OCI-LY1 (cell line): ENCODE data around the gene LRRC59.

Experiments used
- H2AFZ ChIP-seq: fragments of 200-600 bp; sonication (generic), shearing (Covaris generic); 2 replicates; pipeline ENCODE4 v1.6.0; 2014; ENCODE audit warnings: antibody characterized with exemption, mild to moderate bottlenecking, low read length
- H3F3A ChIP-seq: fragments of 200-600 bp; sonication (generic), shearing (Covaris generic); 2 replicates; pipeline ENCODE4 v1.6.0; 2014; ENCODE audit warnings: mild to moderate bottlenecking, antibody characterized with exemption, low read length, moderate library complexity; ENCODE audit not compliant: insufficient read depth
- H3K27ac ChIP-seq: fragments of 200-600 bp; sonication (generic); 2 replicates; pipeline ENCODE4 v1.5.1; 2014; ENCODE audit warnings: low read length, mixed run types, mild to moderate bottlenecking, low read depth; ENCODE audit not compliant: poor library complexity, severe bottlenecking
- H3K27me3 ChIP-seq: fragments of 200-600 bp; sonication (generic); 2 replicates; pipeline ENCODE4 v1.6.0; 2014; ENCODE audit warnings: antibody characterized with exemption, mild to moderate bottlenecking, low read length, moderate library complexity; ENCODE audit not compliant: insufficient read depth
- H3K36me3 ChIP-seq: fragments of 200-600 bp; sonication (generic); 2 replicates; pipeline ENCODE4 v1.6.1; 2014; ENCODE audit warnings: mild to moderate bottlenecking, antibody characterized with exemption, low read length, moderate library complexity, mixed read lengths; ENCODE audit not compliant: insufficient read depth
- H3K4me1 ChIP-seq: fragments of 200-600 bp; sonication (generic); 2 replicates; pipeline ENCODE4 v1.5.1; 2014; ENCODE audit warnings: mild to moderate bottlenecking, low read length, moderate library complexity; ENCODE audit not compliant: insufficient read depth, severe bottlenecking
- H3K4me2 ChIP-seq: fragments of 200-600 bp; sonication (generic), shearing (Covaris generic); 2 replicates; pipeline ENCODE4 v1.6.1; 2014; ENCODE audit warnings: low read length
- H3K4me3 ChIP-seq: fragments of 200-600 bp; sonication (generic); 2 replicates; pipeline ENCODE4 v1.5.1; 2014; ENCODE audit warnings: low read length, low read depth, mild to moderate bottlenecking, mixed read lengths; ENCODE audit not compliant: poor library complexity, severe bottlenecking
- H3K79me2 ChIP-seq: fragments of 200-600 bp; shearing (Covaris generic); 2 replicates; pipeline ENCODE4 v1.6.1; 2016; ENCODE audit warnings: mixed run types, low read length, mixed read lengths; ENCODE audit not compliant: insufficient read depth
- H3K9ac ChIP-seq: fragments of 200-600 bp; sonication (generic), shearing (Covaris generic); 2 replicates; pipeline ENCODE4 v1.6.1; 2014; ENCODE audit warnings: mild to moderate bottlenecking, low read length, mixed read lengths
- H3K9me2 ChIP-seq: fragments of 200-600 bp; sonication (generic), shearing (Covaris generic); 2 replicates; pipeline ENCODE4 v1.6.1; 2014; ENCODE audit warnings: low read depth, mild to moderate bottlenecking, low read length, mixed read lengths
- H3K9me3 ChIP-seq: fragments of 200-600 bp; shearing (Covaris generic); 2 replicates; pipeline ENCODE4 v1.6.1; 2014; ENCODE audit warnings: low read length, mixed read lengths
- H4K20me1 ChIP-seq: fragments of 200-600 bp; sonication (generic), shearing (Covaris generic); 2 replicates; pipeline ENCODE4 v1.6.0; 2016; ENCODE audit warnings: mild to moderate bottlenecking, low read length; ENCODE audit not compliant: insufficient read depth
- CTCF ChIP-seq: fragments of 200-600 bp; sonication (generic), shearing (Covaris generic); IDR thresholded peaks from 2 replicates; pipeline ENCODE4 v1.5.1; 2017; ENCODE audit warnings: mild to moderate bottlenecking, antibody characterized with exemption, low read length, moderate library complexity, mixed read lengths
- EZH2 ChIP-seq: fragments of 200-600 bp; sonication (generic), shearing (Covaris generic); IDR thresholded peaks from 2 replicates; pipeline ENCODE4 v1.8.0; 2017; ENCODE audit warnings: borderline replicate concordance, mixed run types, mild to moderate bottlenecking, antibody characterized with exemption, low read length, moderate library complexity, mixed read lengths

LRRC59 gene

DNA sequence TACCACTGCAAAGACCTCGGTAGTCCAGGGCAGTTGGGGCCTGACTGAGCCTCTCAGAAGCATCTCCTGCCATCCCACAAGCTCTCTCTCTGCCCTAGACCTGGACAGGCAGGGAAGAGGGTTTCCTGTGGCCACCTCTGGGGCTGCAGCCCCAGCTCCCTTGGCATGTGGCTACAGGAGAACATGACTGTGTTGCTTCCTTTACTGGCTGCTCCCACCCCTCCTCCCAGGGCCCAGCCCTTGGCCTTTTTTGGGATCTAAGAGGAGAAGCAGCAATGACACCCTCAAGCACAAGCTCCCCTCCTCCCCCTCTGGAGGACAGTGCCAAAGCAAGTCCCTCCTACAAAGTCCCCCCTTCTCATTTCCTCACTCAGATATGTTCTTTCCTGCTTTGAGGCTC lies 29.9 kb downstream of the LRRC59 start:
- no peak overlapping the region for H3K4me3 ChIP-seq
- H3K4me1 ChIP-seq: peaks cover 14% of the 10 kb centered on the region
- no peaks in the 10 kb centered on the region for H3F3A ChIP-seq
- H3K79me2 ChIP-seq: peaks cover 10% of the 10 kb centered on the region
- H3K27me3 ChIP-seq: no peaks in the 10 kb centered on the region
- H3K36me3 ChIP-seq: peaks cover 51% of the 10 kb centered on the region
- H3K9me3 ChIP-seq: no peaks in the 10 kb centered on the region
- no peaks in the 10 kb centered on the region for H3K9me2 ChIP-seq
- H3K27ac ChIP-seq: no peak overlapping the region
- TF ChIP-seq CTCF: no peak
- no peak for TF ChIP-seq EZH2
- H4K20me1 ChIP-seq: no peaks in the 10 kb centered on the region
- H2AFZ ChIP-seq: no peak overlapping the region
- H3K9ac ChIP-seq: no peak overlapping the region
- H3K4me2 ChIP-seq: no peak overlapping the region

GRCh38 chr17:50365649-50366393 lies 31.5 kb downstream of the LRRC59 start:
- H3K9ac ChIP-seq: no peak overlapping the region
- no peaks in the 10 kb centered on the region for H3K9me2 ChIP-seq
- H3K9me3 ChIP-seq: no peaks in the 10 kb centered on the region
- H3K4me2 ChIP-seq: no peak overlapping the region
- H4K20me1 ChIP-seq: no peaks in the 10 kb centered on the region
- H3K4me3 ChIP-seq: no peak overlapping the region
- no peak overlapping the region for H2AFZ ChIP-seq
- H3K4me1 ChIP-seq: peaks cover 6% of the 10 kb centered on the region
- TF ChIP-seq EZH2: no peak
- TF ChIP-seq CTCF: no peak
- H3K36me3 ChIP-seq: peaks cover 52% of the 10 kb centered on the region
- no peaks in the 10 kb centered on the region for H3K79me2 ChIP-seq
- no peak overlapping the region for H3K27ac ChIP-seq
- no peaks in the 10 kb centered on the region for H3F3A ChIP-seq
- H3K27me3 ChIP-seq: no peaks in the 10 kb centered on the region

DNA sequence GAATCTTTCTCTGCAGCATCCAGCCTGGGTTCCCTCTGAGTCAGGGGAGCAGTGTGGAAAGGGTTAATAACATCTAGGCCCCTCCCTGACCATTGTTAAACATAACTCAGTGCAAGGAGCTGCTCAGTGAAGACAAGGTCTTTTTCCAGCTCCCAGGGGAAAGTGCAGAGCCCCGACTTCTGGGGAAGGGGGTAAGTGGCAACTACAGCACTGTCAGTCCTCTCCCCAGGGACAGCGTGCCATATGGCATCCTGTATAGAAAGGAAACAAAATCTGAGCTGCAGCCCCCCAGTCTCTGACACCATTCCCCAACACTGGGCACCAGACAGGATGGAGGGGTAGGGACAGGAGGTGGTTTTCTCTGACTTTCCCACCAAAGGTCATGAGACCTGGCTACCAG lies 32.2 kb downstream of the LRRC59 start:
- Histone ChIP-seq H3F3A (no peaks in the 10 kb centered on the region), H3K4me2 (no peak overlapping the region), H3K36me3 (peaks cover 47% of the 10 kb centered on the region), H3K27me3 (no peaks in the 10 kb centered on the region), H3K79me2 (no peaks in the 10 kb centered on the region), H3K9me2 (no peaks in the 10 kb centered on the region), H4K20me1 (no peaks in the 10 kb centered on the region), H2AFZ (no peak overlapping the region), H3K9ac (no peak overlapping the region), H3K27ac (no peak overlapping the region), H3K4me1 (peaks cover 6% of the 10 kb centered on the region), H3K9me3 (no peaks in the 10 kb centered on the region), H3K4me3 (no peak overlapping the region)
- TF ChIP-seq EZH2 (no peak), CTCF (no peak)
